B cell (primary cell): ENCODE results near the gene KLF3. TPM values are rescaled to one million over a fixed set of nuclear protein-coding genes. Genes with fewer than 3 reads are reported as not detected.

Source experiments
- ATAC-seq: fragments of 200-7000 bp; cut with Tn5 transposase; one replicate; pipeline ENCODE4 v1.10.0; 2021; ENCODE audit warnings: low read depth, mild to moderate bottlenecking, moderate number of reproducible peaks, moderate library complexity
- CTCF ChIA-PET: fragments of 350-600 bp; sonication (Branson Sonifier 250); formaldehyde crosslinking; loops from one replicate; lab custom pipeline; 2021; ENCODE audit warnings: antibody characterized with exemption, inconsistent platforms; lab: Charles Lee
- POLR2A ChIA-PET: fragments of 350-600 bp; sonication (Branson Sonifier 250); formaldehyde crosslinking; loops from one replicate; lab custom pipeline; 2021; ENCODE audit warnings: antibody characterized with exemption; lab: Charles Lee
- DNase-seq: peaks from one replicate; pipeline ENCODE4 v3.0.0; 2013
- H2AFZ ChIP-seq: 2 replicates; pipeline ENCODE4 v1.6.1; 2012; ENCODE audit warnings: mild to moderate bottlenecking, low read depth, low read length; ENCODE audit not compliant: insufficient read depth, poor library complexity, severe bottlenecking
- H3K27ac ChIP-seq, 2 donors: 1 replicate in 1 of 2; 2 replicates in 1 of 2; pipeline ENCODE4 v1.5.1; 2012 to 2013; ENCODE audit warnings: low read length in 2 of 2, mild to moderate bottlenecking in 2 of 2, moderate library complexity in 1 of 2
- H3K27me3 ChIP-seq, 4 experiments: fragments of 200-600 bp in 1 of 4; sonication (generic) in 1 of 4; replicated peaks in 1 of 4; 1 replicate in 2 of 4; 2 replicates in 2 of 4; pipeline versions ENCODE4 v1.6.1 to v1.7.0; 2013 to 2016; ENCODE audit warnings: low read length in 3 of 4, mild to moderate bottlenecking in 2 of 4, mixed read lengths in 1 of 4, moderate library complexity in 1 of 4; ENCODE audit not compliant: insufficient read depth in 4 of 4, control insufficient read depth in 3 of 4; ENCODE audit errors: control extremely low read depth in 1 of 4
- H3K36me3 ChIP-seq, 2 experiments: replicated peaks in 1 of 2; 1 replicate in 1 of 2; 2 replicates in 1 of 2; pipeline versions ENCODE4 v1.6.1 to v1.7.1; 2013; ENCODE audit warnings: low read length in 1 of 2; ENCODE audit not compliant: insufficient read depth in 2 of 2, control insufficient read depth in 1 of 2; ENCODE audit errors: control extremely low read depth in 1 of 2, extremely low read depth in 1 of 2
- H3K4me1 ChIP-seq, 2 donors: fragments of 200-600 bp in 1 of 2; sonication (generic) in 1 of 2; 1 replicate in 1 of 2; 2 replicates in 1 of 2; pipeline versions ENCODE4 v1.5.1 to v1.6.1; 2013 to 2017; ENCODE audit warnings: low read length in 2 of 2; ENCODE audit not compliant: control insufficient read depth in 2 of 2, insufficient read depth in 2 of 2
- H3K4me2 ChIP-seq: replicated peaks from 2 replicates; pipeline ENCODE3; 2012; ENCODE audit warnings: mild to moderate bottlenecking, low read depth, low read length; ENCODE audit not compliant: poor library complexity, severe bottlenecking
- H3K4me3 ChIP-seq, 5 experiments: fragments of 200-600 bp in 1 of 5; sonication (generic) in 1 of 5; 1 replicate in 3 of 5; 2 replicates in 2 of 5; pipeline versions ENCODE4 v1.5.1 to v1.7.0; 2011 to 2016; ENCODE audit warnings: low read length in 4 of 5, mild to moderate bottlenecking in 4 of 5, low read depth in 2 of 5, control low read depth in 1 of 5, moderate library complexity in 1 of 5; ENCODE audit not compliant: insufficient read depth in 1 of 5; ENCODE audit errors: control extremely low read depth in 1 of 5, extremely low read depth in 1 of 5
- H3K79me2 ChIP-seq: fragments of 200-600 bp; sonication (generic); one replicate; pipeline ENCODE4 v1.6.0; 2016; ENCODE audit warnings: low read length; ENCODE audit not compliant: control insufficient read depth, insufficient read depth
- H3K9ac ChIP-seq: fragments of 200-600 bp; sonication (generic); 2 replicates; pipeline ENCODE4 v1.6.1; 2017; ENCODE audit warnings: mild to moderate bottlenecking, low read length, moderate library complexity
- H3K9me3 ChIP-seq, 3 donors: one replicate each; pipeline versions ENCODE4 v1.6.1 to v1.7.1; 2013; ENCODE audit warnings: low read length in 2 of 3; ENCODE audit not compliant: control insufficient read depth in 2 of 3, insufficient read depth in 1 of 3; ENCODE audit errors: control extremely low read depth in 1 of 3
- H4K20me1 ChIP-seq: 2 replicates; pipeline ENCODE4 v1.6.0; 2012; ENCODE audit warnings: mild to moderate bottlenecking, low read length; ENCODE audit not compliant: insufficient read depth, control insufficient read depth, poor library complexity, severe bottlenecking
- H3K27ac Mint-ChIP-seq: one replicate; pipeline ENCODE4 v1.8.0; 2021; ENCODE audit warnings: mixed read lengths
- H3K27me3 Mint-ChIP-seq: one replicate; pipeline ENCODE4 v1.8.0; 2021; ENCODE audit warnings: mixed read lengths
- H3K4me1 Mint-ChIP-seq: one replicate; pipeline ENCODE4 v1.8.0; 2021; ENCODE audit warnings: mixed read lengths
- H3K4me3 Mint-ChIP-seq: one replicate; pipeline ENCODE4 v1.8.0; 2021; ENCODE audit warnings: mixed read lengths
- H3K9me3 Mint-ChIP-seq: one replicate; pipeline ENCODE4 v1.8.0; 2022; ENCODE audit warnings: mixed read lengths; ENCODE audit not compliant: insufficient read depth
- EZH2 ChIP-seq: IDR thresholded peaks from 2 replicates; pipeline ENCODE4 v1.6.1; 2012; ENCODE audit warnings: borderline replicate concordance, low read depth, mild to moderate bottlenecking, moderate library complexity, low read length; ENCODE audit not compliant: insufficient read depth, poor library complexity, severe bottlenecking
- WGBS: methylation state at CpG from one replicate; pipeline ENCODE4 v1.1.5; 2013; ENCODE audit warnings: missing lambda C conversion rate; ENCODE audit not compliant: insufficient coverage; 5-methylcytosine and 5-hydroxymethylcytosine counted together
- intact Hi-C: fragments of 100-400 bp; cut with micrococcal nuclease; formaldehyde crosslinking; loops from one replicate; pipeline ENCODE4 v1.10.0; 2022
- polyA plus RNA-seq: library from polyadenylated mRNA; depleted of rRNA; stranded (reverse); fragments of >200 nt; gene quantifications from 2 replicates; pipeline ENCODE4 v1.2.3, GENCODE V29; 2012
- total RNA-seq, 2 donors: library from RNA; stranded (reverse); fragments of 120-200 nt in 1 of 2; gene quantifications; 1 replicate in 1 of 2; 2 replicates in 1 of 2; pipeline versions ENCODE4 v1.2.3 to v1.2.4, GENCODE V29; 2013 to 2022
- TF ChIP-seq, protein P1 (sequence below): fragments of 200-600 bp; IDR thresholded peaks from one replicate; pipeline ENCODE4 v1.8.0; 2022; ENCODE audit warnings: antibody characterized with exemption, mild to moderate bottlenecking

Gene KLF3
- total and polyA plus RNA-seq, 2 donors (not counting 1 experiment from before 2014, with no cell fraction given), result 32.9 to 51.9 TPM

DNA sequence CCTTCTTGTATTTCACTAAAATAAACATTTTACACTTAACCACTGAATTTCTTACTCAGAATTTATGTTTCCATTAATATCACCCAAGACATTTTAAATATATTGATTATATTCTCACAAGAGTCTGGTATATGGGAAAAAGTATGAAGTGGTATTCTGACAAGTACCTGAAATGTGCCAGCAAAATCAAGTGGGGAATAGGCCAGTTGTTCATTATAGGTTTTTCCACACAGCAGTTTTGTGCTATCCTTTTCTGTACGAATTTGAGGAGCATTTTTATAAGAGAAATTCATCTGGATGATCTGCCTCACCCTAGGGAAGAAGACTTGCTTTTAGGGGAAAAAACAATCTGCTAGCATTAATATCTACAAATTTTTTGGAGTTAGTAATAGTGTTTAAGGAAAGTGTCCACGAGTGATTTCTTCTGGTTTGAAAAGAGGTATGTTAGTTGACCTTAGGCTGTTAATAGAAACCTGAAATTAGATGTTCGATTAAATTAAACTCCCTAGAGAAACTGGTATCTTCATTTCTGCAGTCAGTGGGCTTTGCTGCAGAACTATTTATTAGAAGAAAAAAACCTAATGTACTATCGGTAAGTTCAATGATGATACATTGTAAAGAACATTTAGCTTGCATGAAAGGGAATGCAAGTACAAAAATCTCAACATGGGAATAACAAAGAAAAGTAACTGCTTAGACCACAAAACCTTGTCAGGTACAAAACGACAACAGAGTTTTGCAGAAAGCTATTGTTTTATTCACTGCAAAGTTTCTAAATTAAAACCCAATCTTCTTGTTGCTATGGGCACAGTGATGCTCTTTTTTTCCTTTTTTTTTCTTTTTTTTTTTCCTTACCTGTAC, 1.8 kb downstream of the KLF3 start:
- ChIA-PET POLR2A (interaction anchor here (1.3 kb wide), 1 partner anchor 9 kb away, joined by 3 read pairs; no protein-coding TSS in a partner anchor), CTCF (interaction anchor here (0.6 to 7.4 kb wide), 7 partner anchors 9 to 485 kb away, joined by 3 to 84 read pairs (median 6); no protein-coding TSS in a partner anchor)
- Mint-ChIP-seq H3K4me3 (peak overlapping the region; percentile 97), H3K27ac (peak overlapping the region; percentile 95), H3K4me1 (peaks cover 69% of the 10 kb centered on the region), H3K27me3 (no peaks in the 10 kb centered on the region), H3K9me3 (no peaks in the 10 kb centered on the region)
- H4K20me1 ChIP-seq, result peaks cover 9% of the 10 kb centered on the region
- H3K36me3 ChIP-seq, result no peaks in the 10 kb centered on the region
- H3K9ac ChIP-seq, result peak overlapping the region; percentile 85
- peak overlapping the region; percentile 80 to 94 (median 83) for H3K4me3 ChIP-seq
- peak overlapping the region; percentile 89 for H3K4me2 ChIP-seq
- intact Hi-C loops, result loop anchor here (1.0 to 10.0 kb wide), 6 partner anchors 8 to 1529 kb away; partner anchors contain the start of genes RELL1, RHOH, TLR10 and TLR6
- H3K27ac ChIP-seq, result peak overlapping the region in 1 of 2 donors; percentile 88
- H3K9me3 ChIP-seq, result no peaks in the 10 kb centered on the region
- TF ChIP-seq EZH2, result no peak
- TF ChIP-seq, protein P1, sequence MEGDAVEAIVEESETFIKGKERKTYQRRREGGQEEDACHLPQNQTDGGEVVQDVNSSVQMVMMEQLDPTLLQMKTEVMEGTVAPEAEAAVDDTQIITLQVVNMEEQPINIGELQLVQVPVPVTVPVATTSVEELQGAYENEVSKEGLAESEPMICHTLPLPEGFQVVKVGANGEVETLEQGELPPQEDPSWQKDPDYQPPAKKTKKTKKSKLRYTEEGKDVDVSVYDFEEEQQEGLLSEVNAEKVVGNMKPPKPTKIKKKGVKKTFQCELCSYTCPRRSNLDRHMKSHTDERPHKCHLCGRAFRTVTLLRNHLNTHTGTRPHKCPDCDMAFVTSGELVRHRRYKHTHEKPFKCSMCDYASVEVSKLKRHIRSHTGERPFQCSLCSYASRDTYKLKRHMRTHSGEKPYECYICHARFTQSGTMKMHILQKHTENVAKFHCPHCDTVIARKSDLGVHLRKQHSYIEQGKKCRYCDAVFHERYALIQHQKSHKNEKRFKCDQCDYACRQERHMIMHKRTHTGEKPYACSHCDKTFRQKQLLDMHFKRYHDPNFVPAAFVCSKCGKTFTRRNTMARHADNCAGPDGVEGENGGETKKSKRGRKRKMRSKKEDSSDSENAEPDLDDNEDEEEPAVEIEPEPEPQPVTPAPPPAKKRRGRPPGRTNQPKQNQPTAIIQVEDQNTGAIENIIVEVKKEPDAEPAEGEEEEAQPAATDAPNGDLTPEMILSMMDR, result no peak
- peaks cover 58 to 68% of the 10 kb centered on the region in 2 donors for H3K4me1 ChIP-seq
- no peak for DNase-seq
- no peak for ATAC-seq
- no peak overlapping the region for H2AFZ ChIP-seq
- H3K79me2 ChIP-seq, result peaks cover 87% of the 10 kb centered on the region
- no CpG with 5 or more reads among the region's 5 CpGs for WGBS
- no peaks in the 10 kb centered on the region for H3K27me3 ChIP-seq

DNA sequence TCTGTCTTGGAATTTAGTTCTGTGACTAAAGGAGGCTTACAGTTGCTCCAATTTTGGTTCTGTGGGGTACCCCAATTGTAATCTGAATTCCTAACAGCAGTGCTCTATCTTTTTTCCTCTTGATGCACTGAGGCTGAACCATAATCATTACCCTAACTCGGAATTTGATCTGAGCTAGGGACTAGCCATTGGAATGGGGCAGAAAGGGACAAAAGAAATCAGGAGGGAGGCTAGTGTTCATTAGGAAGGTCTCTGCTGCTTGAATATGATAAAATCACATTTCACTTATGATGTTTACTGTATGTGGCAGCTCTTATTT, 2.7 kb downstream of the KLF3 start:
- Histone ChIP-seq H3K79me2 (peaks cover 87% of the 10 kb centered on the region), H3K27me3 (no peaks in the 10 kb centered on the region), H3K9ac (peak overlapping the region; percentile 85), H4K20me1 (peaks cover 19% of the 10 kb centered on the region), H3K4me2 (peak overlapping the region; percentile 89), H3K9me3 (no peaks in the 10 kb centered on the region), H3K36me3 (no peaks in the 10 kb centered on the region), H3K4me3 (peak overlapping the region in 4 of 5 experiments; percentile 26 to 94 (median 44)), H3K27ac (peak overlapping the region; percentile 45 to 88), H2AFZ (peak overlapping the region; percentile 45), H3K4me1 (peaks cover 67 to 71% of the 10 kb centered on the region in 2 donors)
- ChIA-PET CTCF (interaction anchor here (0.8 to 7.4 kb wide), 7 partner anchors 8 to 602 kb away, joined by 3 to 84 read pairs (median 6); no protein-coding TSS in a partner anchor), POLR2A (interaction anchor here (0.6 to 1.3 kb wide), 2 partner anchors 8 to 651 kb away, joined by 3 read pairs; no protein-coding TSS in a partner anchor)
- Mint-ChIP-seq H3K4me1 (peaks cover 69% of the 10 kb centered on the region), H3K27me3 (no peaks in the 10 kb centered on the region), H3K9me3 (no peaks in the 10 kb centered on the region), H3K4me3 (peak overlapping the region; percentile 97), H3K27ac (peak overlapping the region; percentile 95)
- no CpG with 5 or more reads among the region's 1 CpG for WGBS
- DNase-seq (no peak), ATAC-seq (no peak)
- intact Hi-C loops, result loop anchor here (5.0 to 10.0 kb wide), 5 partner anchors 118 to 1528 kb away; partner anchors contain the start of genes RELL1, RHOH, TLR10 and TLR6
- TF ChIP-seq, protein P1, result no peak
- TF ChIP-seq EZH2, result no peak
